CD4-positive, alpha-beta T cell (primary cell): Measurements from ENCODE around the gene PTDSS2. TPM values are rescaled to one million over a fixed set of nuclear protein-coding genes. Genes with fewer than 3 reads are reported as not detected.
A peak's percentile ranks its signal among the peaks of the same experiment; 100 is the strongest.

ENCODE experiments used
- ATAC-seq: fragments of 200-7000 bp; cut with Tn5 transposase; one replicate; pipeline ENCODE4 v1.10.0; 2022; ENCODE audit warnings: mild to moderate bottlenecking; ENCODE audit not compliant: poor library complexity
- CTCF ChIA-PET: fragments of 350-600 bp; sonication (Branson Sonifier 250); formaldehyde crosslinking; loops from one replicate; lab custom pipeline; 2021; ENCODE audit warnings: antibody characterized with exemption, inconsistent platforms; lab: Charles Lee
- POLR2A ChIA-PET: fragments of 350-600 bp; sonication (Branson Sonifier 250); formaldehyde crosslinking; loops from one replicate; lab custom pipeline; 2021; ENCODE audit warnings: antibody characterized with exemption, inconsistent platforms; lab: Charles Lee
- DNase-seq, 14 experiments: peaks; one replicate each; pipeline ENCODE4 v3.0.0-alpha.2; 2013 to 2020; ENCODE audit warnings: mixed read lengths in 2 of 14
- H3K27ac ChIP-seq, 2 donors: one replicate each; pipeline versions ENCODE4 v1.5.1 to v1.7.0; 2013; ENCODE audit warnings: low read length in 2 of 2, low read depth in 1 of 2, mild to moderate bottlenecking in 1 of 2
- H3K27me3 ChIP-seq, 2 experiments: 1 replicate in 1 of 2; 2 replicates in 1 of 2; pipeline versions ENCODE4 v1.6.1 to v1.7.0; 2013; ENCODE audit warnings: low read length in 2 of 2, control low read depth in 1 of 2, mild to moderate bottlenecking in 1 of 2, moderate library complexity in 1 of 2; ENCODE audit not compliant: insufficient read depth in 2 of 2, control insufficient read depth in 1 of 2
- H3K36me3 ChIP-seq: one replicate; pipeline ENCODE4 v1.6.1; 2013; ENCODE audit warnings: low read length, control low read depth; ENCODE audit not compliant: insufficient read depth
- H3K4me1 ChIP-seq: one replicate; pipeline ENCODE4 v1.6.1; 2013; ENCODE audit warnings: low read length, control low read depth; ENCODE audit not compliant: insufficient read depth
- H3K4me3 ChIP-seq: one replicate; pipeline ENCODE4 v1.5.1; 2013; ENCODE audit warnings: mild to moderate bottlenecking, low read length, moderate library complexity
- H3K9me3 ChIP-seq, 2 experiments: 1 replicate in 1 of 2; 2 replicates in 1 of 2; pipeline versions ENCODE4 v1.6.1 to v1.7.0; 2013; ENCODE audit warnings: low read length in 2 of 2, mild to moderate bottlenecking in 2 of 2, control low read depth in 1 of 2, moderate library complexity in 1 of 2; ENCODE audit not compliant: control insufficient read depth in 1 of 2, insufficient read depth in 1 of 2
- H3K27ac Mint-ChIP-seq: one replicate; pipeline ENCODE4 v1.8.0; 2020; ENCODE audit warnings: mixed read lengths
- H3K27me3 Mint-ChIP-seq: one replicate; pipeline ENCODE4 v1.8.0; 2021; ENCODE audit warnings: mixed read lengths
- H3K36me3 Mint-ChIP-seq: one replicate; pipeline ENCODE4 v1.8.0; 2021; ENCODE audit warnings: low read depth, mixed read lengths
- H3K4me1 Mint-ChIP-seq: one replicate; pipeline ENCODE4 v1.8.0; 2021; ENCODE audit warnings: low read depth, mixed read lengths
- H3K4me3 Mint-ChIP-seq: one replicate; pipeline ENCODE4 v1.8.0; 2020; ENCODE audit warnings: mild to moderate bottlenecking, mixed read lengths
- H3K9me3 Mint-ChIP-seq: one replicate; pipeline ENCODE4 v1.8.0; 2020; ENCODE audit warnings: mixed read lengths
- CTCF ChIP-seq: fragments of 200-600 bp; IDR thresholded peaks from one replicate; pipeline ENCODE4 v1.8.0; 2022; ENCODE audit warnings: antibody characterized with exemption, mild to moderate bottlenecking
- intact Hi-C, 2 experiments: fragments of 100-400 bp; cut with DNase I in 1 of 2; cut with micrococcal nuclease in 1 of 2; formaldehyde crosslinking; loops; one replicate each; pipeline versions ENCODE4 v1.15.1 to v1.9.0; 2023 to 2025; cut with DNase I, micrococcal nuclease
- total RNA-seq, 174 experiments: library from RNA in 2 of 174; stranded (reverse) in 2 of 174; gene quantifications; one replicate each; pipeline ENCODE4 v1.2.3 and lab custom pipeline; 2021 to 2026

The PTDSS2 gene
- total RNA-seq, 2 experiments from 2014 or later = 15.2 to 18.4 TPM

- intact Hi-C loops = loop anchor here in 1 of 2 experiments (10.0 kb wide), 1 partner anchor 45 kb away; the partner anchor contains the start of gene PTDSS2
- Mint-ChIP-seq H3K36me3 (peaks cover 43% of the 10 kb centered on the region), H3K4me1 (peaks cover 4% of the 10 kb centered on the region), H3K4me3 (no peak overlapping the region), H3K27ac (no peak overlapping the region), H3K27me3 (no peaks in the 10 kb centered on the region), H3K9me3 (no peaks in the 10 kb centered on the region)
- no peak overlapping the region for H3K4me3 ChIP-seq
- TF ChIP-seq CTCF = no peak
- H3K27ac ChIP-seq = peak overlapping the region in 1 of 2 donors; percentile 13
- ChIA-PET CTCF (no interaction called here), POLR2A (interaction anchor here (1.5 kb wide), 1 partner anchor 50 kb away, joined by 3 read pairs; no protein-coding TSS in a partner anchor)
- no peaks in the 10 kb centered on the region for H3K27me3 ChIP-seq
- peaks cover 23% of the 10 kb centered on the region for H3K4me1 ChIP-seq
- DNase-seq (no peak), ATAC-seq (no peak)
- no peaks in the 10 kb centered on the region for H3K9me3 ChIP-seq
- peaks cover 68% of the 10 kb centered on the region for H3K36me3 ChIP-seq
These were observed 49.4 kb downstream of the PTDSS2 start for GRCh38 chr11:499201-500076.

GRCh38 chr11:501001-501682, 51.1 kb downstream of the PTDSS2 start:
- Mint-ChIP-seq H3K27me3 (no peaks in the 10 kb centered on the region), H3K27ac (no peak overlapping the region), H3K9me3 (no peaks in the 10 kb centered on the region), H3K4me1 (peaks cover 18% of the 10 kb centered on the region), H3K4me3 (no peak overlapping the region), H3K36me3 (peaks cover 31% of the 10 kb centered on the region)
- no peak for DNase-seq
- peaks cover 40% of the 10 kb centered on the region for H3K4me1 ChIP-seq
- ATAC-seq = no peak
- no peak overlapping the region for H3K27ac ChIP-seq
- CTCF ChIA-PET = no interaction called here
- peaks cover 53% of the 10 kb centered on the region for H3K36me3 ChIP-seq
- no peaks in the 10 kb centered on the region for H3K9me3 ChIP-seq
- no peaks in the 10 kb centered on the region for H3K27me3 ChIP-seq
- H3K4me3 ChIP-seq = no peak overlapping the region
- no peak for TF ChIP-seq CTCF
- intact Hi-C loops = loop anchor here in 1 of 2 experiments (10.0 kb wide), 1 partner anchor 46 kb away; the partner anchor contains the start of gene PTDSS2
- POLR2A ChIA-PET = interaction anchor here (1.2 kb wide), 1 partner anchor 293 kb away, joined by 3 read pairs; the partner anchor contains the start of genes BET1L and RIC8A

GRCh38 chr11:501683-502287, 51.7 kb downstream of the PTDSS2 start:
- intact Hi-C loops = loop anchor here in 1 of 2 experiments (10.0 kb wide), 1 partner anchor 47 kb away; the partner anchor contains the start of gene PTDSS2
- ATAC-seq = no peak
- Mint-ChIP-seq H3K36me3 (peaks cover 31% of the 10 kb centered on the region), H3K27ac (no peak overlapping the region), H3K4me1 (peaks cover 24% of the 10 kb centered on the region), H3K27me3 (peaks cover 4% of the 10 kb centered on the region), H3K9me3 (no peaks in the 10 kb centered on the region), H3K4me3 (peak overlapping the region; percentile 15)
- Histone ChIP-seq H3K27ac (no peak overlapping the region), H3K27me3 (no peaks in the 10 kb centered on the region), H3K4me3 (no peak overlapping the region), H3K36me3 (peaks cover 50% of the 10 kb centered on the region), H3K4me1 (peaks cover 44% of the 10 kb centered on the region), H3K9me3 (no peaks in the 10 kb centered on the region)
- no peak for TF ChIP-seq CTCF
- CTCF ChIA-PET = no interaction called here
- DNase-seq = peak in 1 of 14 experiments; percentile 23
- POLR2A ChIA-PET = interaction anchor here (1.0 to 1.2 kb wide), 2 partner anchors 294 to 318 kb away, joined by 3 read pairs; partner anchors contain the start of genes BET1L and RIC8A
